ENCODE data around the gene LRFN3. TPM values are rescaled to one million over a fixed set of nuclear protein-coding genes. Genes with fewer than 3 reads are reported as not detected.

Gene LRFN3
- total and polyA plus RNA-seq, 2 of the 4 experiments (the other 2 are of a cell fraction): 0.36 to 4.8 TPM

GRCh38 chr19:35946203-35946602 lies 10.0 kb downstream of the LRFN3 start:
- H4K20me1 ChIP-seq (ENCODE audit: insufficient read depth, low read length): peaks cover 7% of the 10 kb centered on the region
- ChIA-PET POLR2A (ENCODE audit: unreplicated experiment) (no interaction called here), CTCF (no interaction called here)
- no peak overlapping the region for H2BK5ac ChIP-seq (ENCODE audit: low read depth, low read length, poor library complexity, severe bottlenecking)
- H2AFZ ChIP-seq (replicated peaks; ENCODE audit: low read length, poor library complexity): no peak overlapping the region
- H3K9ac ChIP-seq (ENCODE audit: low read depth, low read length): no peak overlapping the region
- no peak overlapping the region for H3K4me3 ChIP-seq (ENCODE audit: insufficient read depth, low read depth, low read length)
- no peak overlapping the region for H3K27ac ChIP-seq (ENCODE audit: insufficient read depth, low read length)
- no peak for TF ChIP-seq POLR2A (IDR thresholded peaks at IDR 0.05; ENCODE audit: low read depth, low read length)
- no peak overlapping the region for H2BK15ac ChIP-seq (ENCODE audit: low read depth, low read length)
- no peak overlapping the region for H3K23ac ChIP-seq (ENCODE audit: low read depth, low read length)
- H2AK9ac ChIP-seq (replicated peaks; ENCODE audit: low read depth, low read length, poor library complexity): no peak overlapping the region
- H4K5ac ChIP-seq (ENCODE audit: low read depth, low read length): no peak overlapping the region
- H3K36me3 ChIP-seq (ENCODE audit: control insufficient read depth, insufficient read depth, low read length): peaks cover 5% of the 10 kb centered on the region; the same call in 1 of the 2 replicates
- H3K27me3 ChIP-seq (ENCODE audit: control insufficient read depth, insufficient read depth, low read length): peaks cover 4% of the 10 kb centered on the region; the same call in 1 of the 2 replicates
- no peak overlapping the region for H2BK120ac ChIP-seq (ENCODE audit: low read depth, low read length)
- H3K14ac ChIP-seq (replicated peaks; ENCODE audit: low read depth, low read length): no peak overlapping the region
- no peak overlapping the region for H4K91ac ChIP-seq (ENCODE audit: insufficient read depth, low read depth, low read length)
- H4K8ac ChIP-seq (ENCODE audit: low read depth in 2 of 2, low read length in 2 of 2): no peak overlapping the region
- H3K9me1 ChIP-seq (ENCODE audit: insufficient read depth, low read length): peaks cover 7% of the 10 kb centered on the region; the same call in 1 of the 2 replicates
- no peak for ATAC-seq (ENCODE audit: low read depth)
- H3K79me1 ChIP-seq (ENCODE audit: low read depth in 1 of 2, low read length in 2 of 2): no peaks in the 10 kb centered on the region
- no peak overlapping the region for H3K4me2 ChIP-seq (ENCODE audit: low read depth, low read length)
- no peak overlapping the region for H3K56ac ChIP-seq (ENCODE audit: extremely low read depth, insufficient read depth, low read length)
- H3K9me3 ChIP-seq (ENCODE audit: control insufficient read depth, insufficient read depth, low read length): no peaks in the 10 kb centered on the region
- no peaks in the 10 kb centered on the region for H3K4me1 ChIP-seq (ENCODE audit: control insufficient read depth, insufficient read depth, low read length)
- H3K4ac ChIP-seq (ENCODE audit: low read depth, low read length): no peak overlapping the region
- DNase-seq: no peak
- no TSS peak for BruUV-seq (replicated peaks)
- dilution Hi-C loops (cut with HindIII; ENCODE audit: low sequenced_read_pairs, unreplicated experiment): no loop called here
- 100% methylated on average over 1 of the region's 4 CpGs; no CpG with 5 or more reads in 1 of the 2 experiments for WGBS, 2 experiments (ENCODE audit: extremely low coverage in 2 of 2, insufficient read length in 1 of 2)
- no peak overlapping the region for H2BK20ac ChIP-seq (ENCODE audit: low read depth, low read length)
- intact Hi-C loops (cut with micrococcal nuclease): no loop called here
- in situ Hi-C loops (cut with MboI; ENCODE audit: low sequenced_read_pairs): no loop called here
- no peak overlapping the region for H2AK5ac ChIP-seq (ENCODE audit: low read depth, low read length)
- no peak overlapping the region for H3K18ac ChIP-seq (ENCODE audit: low read depth, low read length)
